Germinal center (tissue), 1 donor: Measurements from ENCODE around the gene STPG4.
A peak's percentile ranks its signal among the peaks of the same experiment; 100 is the strongest.
"Not testable (repeated sequence)": the region's sequence is repeated elsewhere in the genome, so short reads cannot be mapped to it uniquely, and the experiment has no call there.

Experiments used
- DNase-seq: peaks from one replicate; pipeline ENCODE4 v3.0.0; 2012; ENCODE audit warnings: mixed read lengths, low spot score

STPG4 gene, protein sequence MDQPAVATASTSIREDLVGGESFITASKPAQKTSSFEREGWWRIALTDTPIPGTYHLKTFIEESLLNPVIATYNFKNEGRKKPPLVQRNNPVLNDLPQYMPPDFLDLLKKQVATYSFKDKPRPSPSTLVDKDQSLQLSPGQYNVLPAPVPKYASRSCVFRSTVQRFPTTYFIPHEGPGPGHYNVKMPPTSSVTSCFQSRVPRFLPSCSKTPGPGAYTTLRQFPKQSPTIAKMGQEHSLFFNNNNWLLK

GRCh38 chr2:47155091-47155876 is at the start of gene STPG4:
STPG4 (minus strand) TSS chr2:47155308; CDS start chr2:47155251, 57 bp downstream.
- DNase-seq, result no peak

DNA sequence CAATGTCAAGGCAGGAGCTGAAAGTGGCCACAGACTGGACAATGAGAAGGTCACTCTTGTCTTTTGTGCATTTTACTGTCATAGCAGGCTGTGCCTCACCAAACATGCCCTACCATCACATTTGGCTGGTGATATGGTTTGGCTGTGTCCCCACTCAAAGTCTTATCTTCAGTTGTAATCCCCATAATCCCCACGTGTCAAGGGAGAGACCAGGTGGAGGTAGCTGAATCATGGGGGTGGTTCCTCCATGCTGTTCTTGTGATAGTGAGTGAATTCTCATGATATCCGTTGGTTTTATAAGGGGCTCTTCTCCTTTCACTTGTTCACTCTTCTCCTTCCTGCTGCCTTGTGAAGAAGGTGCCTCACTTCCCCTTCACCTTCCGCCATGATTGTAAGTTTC is 49.6 kb upstream of the STPG4 start:
- no peak for DNase-seq

- DNase-seq, result no peak
Measured at GRCh38 chr2:47203995-47204394, 48.9 kb upstream of the STPG4 start.

DNA sequence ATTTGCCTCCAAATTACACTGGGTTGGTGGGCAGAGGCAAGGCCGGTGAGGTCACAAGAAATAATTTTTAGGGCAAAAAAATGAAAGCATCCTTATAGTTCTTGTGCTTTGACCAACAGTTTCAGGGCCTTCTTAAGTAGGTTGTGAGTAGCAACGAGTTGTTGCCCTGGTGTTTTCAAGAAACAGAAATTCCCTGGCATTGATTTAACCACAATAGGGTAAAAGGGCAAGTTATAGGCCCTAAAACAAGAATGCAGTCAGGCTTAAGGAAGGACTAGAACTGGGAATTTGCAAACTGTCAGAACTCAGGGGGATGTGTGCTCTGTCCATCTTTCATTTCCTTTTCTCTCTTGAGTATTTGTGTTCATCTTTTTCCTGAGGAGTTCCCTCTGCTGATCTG is 46.1 kb upstream of the STPG4 start:
- no peak for DNase-seq

DNA sequence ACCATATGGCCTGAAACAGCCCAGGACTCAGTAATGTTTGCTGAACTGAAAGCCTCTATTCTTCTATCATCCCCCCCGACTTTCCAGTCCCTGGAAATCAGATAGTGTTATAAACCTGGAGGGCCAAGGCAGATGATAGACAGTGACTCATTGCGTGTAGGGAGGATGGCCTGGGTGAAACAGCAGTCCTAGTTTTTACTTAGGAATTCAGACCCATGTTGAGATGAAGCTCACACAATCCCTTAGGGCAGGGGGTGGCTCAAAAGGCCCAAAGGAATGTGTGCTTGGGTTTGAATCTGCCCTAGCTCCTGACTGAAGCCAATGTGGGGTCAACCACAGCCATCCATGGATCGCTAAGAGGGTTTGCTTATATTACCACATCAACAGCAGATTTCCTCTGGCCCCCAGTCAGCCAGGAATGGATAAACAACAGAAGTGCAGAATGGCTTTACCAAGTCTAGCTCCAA is 43.9 kb upstream of the STPG4 start:
- no peak for DNase-seq

GRCh38 chr2:47196499-47196898 is 41.4 kb upstream of the STPG4 start:
- DNase-seq, result no peak

DNA sequence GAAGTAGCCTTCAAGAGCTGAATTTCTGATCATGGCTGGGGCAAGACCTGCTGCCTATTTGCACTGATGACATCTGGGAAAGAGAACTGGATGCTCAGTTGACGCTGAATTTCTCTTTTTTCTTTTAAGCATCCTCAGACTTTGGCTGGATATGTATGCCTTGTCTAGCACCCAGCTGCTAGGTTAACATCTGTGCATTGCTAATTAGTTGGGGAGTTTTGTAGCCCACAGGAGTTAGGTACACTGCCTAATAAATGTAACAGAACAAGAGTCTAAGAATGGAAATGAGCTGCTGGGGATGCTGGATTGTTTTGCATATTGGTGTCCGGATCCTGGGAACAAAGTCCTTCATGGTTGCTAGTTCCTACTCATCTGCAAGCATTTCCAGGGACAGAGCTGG is 40.9 kb upstream of the STPG4 start:
- no peak for DNase-seq

DNA sequence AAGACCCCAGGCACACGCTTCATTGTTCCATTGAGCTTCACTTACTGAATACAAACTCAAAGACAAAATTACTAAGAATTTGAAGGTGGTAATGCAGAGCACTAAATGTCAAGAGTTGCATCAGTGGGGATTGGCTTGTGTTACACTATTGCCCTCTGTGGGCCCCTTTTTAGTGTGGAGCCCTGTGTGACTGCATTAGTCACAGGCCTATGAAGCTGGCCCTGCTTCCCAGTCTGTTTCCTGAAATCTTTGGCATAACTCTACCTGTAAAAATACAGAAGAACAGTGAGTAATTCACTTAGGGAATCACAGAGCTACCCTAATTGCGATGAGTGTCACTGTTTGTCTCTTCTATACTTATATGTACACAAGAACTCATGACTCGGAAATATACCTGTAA is 40.0 kb upstream of the STPG4 start:
- no peak for DNase-seq

- no peak for DNase-seq
Measured at GRCh38 chr2:47194410-47194809, 39.3 kb upstream of the STPG4 start.

GRCh38 chr2:47193607-47194006 is 38.5 kb upstream of the STPG4 start:
- DNase-seq, result no peak

- DNase-seq, result no peak
Measured at GRCh38 chr2:47190188-47190881, 35.2 kb upstream of the STPG4 start.

- no peak for DNase-seq
Measured at GRCh38 chr2:47189635-47190034, 34.5 kb upstream of the STPG4 start.

GRCh38 chr2:47187069-47187468 is 32.0 kb upstream of the STPG4 start:
- no peak for DNase-seq

- DNase-seq, result no peak
Measured at GRCh38 chr2:47186351-47186750, 31.2 kb upstream of the STPG4 start.

- DNase-seq, result not testable (repeated sequence)
Measured at GRCh38 chr2:47185098-47185497, 30.0 kb upstream of the STPG4 start.

DNA sequence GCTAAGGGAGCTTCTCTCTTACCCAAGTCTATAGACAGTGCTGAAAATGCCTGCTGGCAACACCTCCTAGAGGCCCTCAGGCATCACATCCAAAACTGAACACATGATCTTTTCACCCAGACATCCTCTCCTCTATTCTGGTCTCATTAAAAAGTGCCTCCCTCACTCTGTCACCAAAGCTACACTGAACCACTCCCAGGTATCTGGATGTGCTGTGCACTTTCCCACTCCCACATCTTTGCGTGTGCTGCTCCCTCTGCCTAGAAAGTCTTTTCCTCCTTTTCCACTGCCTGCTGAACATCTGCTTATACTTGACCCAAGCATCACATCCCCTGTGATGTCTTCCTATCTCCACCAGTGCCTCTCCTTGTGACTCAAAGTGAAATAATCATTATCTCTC is 26.1 kb upstream of the STPG4 start:
- no peak for DNase-seq

DNA sequence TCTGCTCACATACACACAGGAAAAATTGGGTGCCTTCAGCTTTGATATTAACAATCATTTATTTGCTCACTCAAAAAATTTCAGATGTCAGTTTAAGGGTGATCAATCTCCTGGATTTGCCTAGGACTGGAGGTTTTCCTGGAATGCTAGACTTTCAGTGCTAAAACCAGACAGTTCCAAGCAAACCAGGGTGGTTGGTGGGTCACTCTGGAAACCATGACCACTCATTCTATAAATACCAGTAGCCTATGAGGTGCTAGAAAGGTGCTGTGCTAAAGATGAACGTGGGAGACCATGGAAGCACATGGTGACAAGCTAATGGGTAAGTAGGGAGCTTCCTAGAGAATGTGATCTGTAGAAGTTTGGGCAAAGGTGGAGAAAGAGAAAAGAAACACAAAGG is 25.4 kb upstream of the STPG4 start:
- DNase-seq, result no peak

- DNase-seq, result no peak
Measured at GRCh38 chr2:47179388-47179787, 24.3 kb upstream of the STPG4 start.

- DNase-seq, result no peak
Measured at GRCh38 chr2:47178341-47178740, 23.2 kb upstream of the STPG4 start.

DNA sequence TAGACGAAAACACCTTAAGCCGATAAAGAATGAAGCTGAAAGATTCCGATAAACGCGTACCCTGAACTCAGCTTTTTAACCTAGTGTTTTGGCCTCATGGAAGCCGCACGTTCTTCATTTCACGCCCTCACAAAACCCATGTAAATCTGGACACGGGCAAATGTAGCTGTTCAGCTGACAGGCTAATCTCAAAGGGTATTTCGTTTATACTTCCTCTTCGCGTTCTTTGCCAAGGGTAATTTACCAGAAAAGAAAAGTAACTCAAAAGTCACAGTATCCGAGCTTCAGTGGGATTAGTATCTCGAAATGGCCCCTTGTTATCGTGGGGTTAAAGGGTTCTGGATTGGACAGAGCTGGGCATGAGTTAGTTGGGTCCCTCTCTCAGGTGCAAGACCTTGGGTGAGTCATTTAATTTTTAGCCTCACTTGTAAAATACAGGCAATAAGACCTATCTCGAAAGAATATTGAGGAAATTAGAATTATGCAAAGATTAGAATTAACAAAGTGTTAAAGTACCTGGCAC is 22.0 kb upstream of the STPG4 start:
- no peak for DNase-seq

GRCh38 chr2:47174733-47175361 is 19.7 kb upstream of the STPG4 start:
- peak; percentile 24 for DNase-seq
